Stimulated activated naive CD8-positive, alpha-beta T cell treated with anti-CD3 and anti-CD28 coated beads, Interleukin-15, Interleukin-2, amounts not matched to agents 100 ng/mL and 50 ng/mL, for 24 hours (primary cell): Measurements from ENCODE around the gene PRRX2.

ENCODE experiments used
- H3K27ac Mint-ChIP-seq: one replicate; pipeline ENCODE4 v1.8.0; 2021; ENCODE audit warnings: mild to moderate bottlenecking, mixed read lengths
- H3K27me3 Mint-ChIP-seq: one replicate; pipeline ENCODE4 v1.8.0; 2021; ENCODE audit warnings: mixed read lengths
- H3K36me3 Mint-ChIP-seq: one replicate; pipeline ENCODE4 v1.8.0; 2021; ENCODE audit warnings: low read depth, mixed read lengths
- H3K4me1 Mint-ChIP-seq: one replicate; pipeline ENCODE4 v1.8.0; 2021; ENCODE audit warnings: low read depth, mixed read lengths
- H3K4me3 Mint-ChIP-seq: one replicate; pipeline ENCODE4 v1.8.0; 2021; ENCODE audit warnings: mild to moderate bottlenecking, mixed read lengths
- H3K9me3 Mint-ChIP-seq: one replicate; pipeline ENCODE4 v1.8.0; 2021; ENCODE audit warnings: mixed read lengths

The PRRX2 gene

DNA sequence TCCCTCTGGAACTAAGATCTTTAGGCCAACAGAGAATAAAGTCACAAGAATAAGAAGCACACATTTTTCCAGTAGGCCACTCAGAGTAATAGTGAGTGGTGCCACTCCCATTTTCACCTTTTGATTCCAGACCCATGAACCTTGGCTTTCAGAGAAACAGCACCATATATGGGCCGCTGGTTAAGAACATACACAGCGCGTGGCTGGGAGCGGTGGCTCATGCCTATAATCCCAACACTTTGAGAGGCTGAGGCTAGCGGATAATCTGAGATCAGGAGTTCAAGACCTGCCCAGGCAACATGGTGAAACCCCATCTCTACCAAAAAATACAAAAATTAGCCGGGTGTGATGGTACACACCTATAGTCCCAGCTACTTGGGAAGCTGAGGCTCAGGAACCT lies 103.0 kb downstream of the PRRX2 start:
- H3K4me3 Mint-ChIP-seq, result no peak overlapping the region
- H3K27me3 Mint-ChIP-seq, result peaks cover 3% of the 10 kb centered on the region
- H3K9me3 Mint-ChIP-seq, result no peaks in the 10 kb centered on the region
- peaks cover 11% of the 10 kb centered on the region for H3K4me1 Mint-ChIP-seq
- H3K36me3 Mint-ChIP-seq, result no peaks in the 10 kb centered on the region
- H3K27ac Mint-ChIP-seq, result no peak overlapping the region

DNA sequence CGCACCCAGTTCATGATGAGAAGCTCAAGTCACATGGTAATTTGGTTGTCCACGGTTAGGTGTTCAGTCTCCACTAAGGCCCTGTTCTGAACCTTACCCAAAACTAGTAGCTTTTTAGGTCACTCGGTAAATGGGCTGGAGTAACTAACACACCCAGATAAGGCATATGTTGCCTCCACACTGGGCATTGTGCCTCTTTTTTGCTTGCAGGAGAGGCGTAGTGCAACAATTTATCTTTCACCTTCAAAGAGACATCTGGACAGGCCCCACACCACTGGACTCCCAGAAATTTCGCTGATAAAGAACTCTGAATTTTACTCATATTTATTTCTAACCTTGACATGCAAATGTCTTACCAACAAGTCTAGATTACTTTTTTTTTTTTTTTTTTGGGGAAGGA lies 104.2 kb downstream of the PRRX2 start:
- Mint-ChIP-seq H3K4me1 (peaks cover 11% of the 10 kb centered on the region), H3K36me3 (no peaks in the 10 kb centered on the region), H3K4me3 (no peak overlapping the region)

DNA sequence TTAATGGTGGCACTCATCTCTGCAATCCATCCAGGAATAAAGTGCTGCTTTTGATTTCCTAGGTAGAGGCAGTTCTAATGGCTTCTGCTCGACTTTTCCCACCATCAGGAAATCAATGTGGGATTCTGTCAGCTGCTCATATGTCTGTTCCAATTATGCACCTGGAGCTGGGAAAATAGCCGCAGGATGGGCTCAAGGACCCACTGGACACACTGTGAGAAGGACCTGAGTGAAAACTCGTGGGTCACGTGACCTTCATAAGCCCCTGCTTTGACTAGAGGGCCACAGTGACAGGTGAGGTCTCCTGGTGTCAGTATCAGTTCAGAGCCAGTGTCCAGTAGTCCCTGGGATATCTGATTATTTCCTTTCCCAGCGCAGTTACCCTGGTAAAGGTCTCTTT lies 105.3 kb downstream of the PRRX2 start:
- no peak overlapping the region for H3K4me3 Mint-ChIP-seq
- H3K36me3 Mint-ChIP-seq, result no peaks in the 10 kb centered on the region
- H3K27me3 Mint-ChIP-seq, result peaks cover 12% of the 10 kb centered on the region
- no peak overlapping the region for H3K27ac Mint-ChIP-seq
- no peaks in the 10 kb centered on the region for H3K9me3 Mint-ChIP-seq
- peaks cover 11% of the 10 kb centered on the region for H3K4me1 Mint-ChIP-seq

More for the DNA sequence above, 104.2 kb downstream of the PRRX2 start:
- Mint-ChIP-seq H3K27me3 (peaks cover 12% of the 10 kb centered on the region), H3K9me3 (no peaks in the 10 kb centered on the region), H3K27ac (no peak overlapping the region)
